HG03439 (cell line): Measurements from ENCODE around the gene RHOF.
"Not testable (repeated sequence)": the region's sequence is repeated elsewhere in the genome, so short reads cannot be mapped to it uniquely, and the experiment has no call there.

ENCODE experiments used
- ATAC-seq: cut with Tn5 transposase; IDR thresholded peaks from one replicate; pipeline ENCODE4 v1.9.1; 2021; ENCODE audit warnings: mild to moderate bottlenecking, moderate library complexity; ENCODE audit not compliant: unreplicated experiment

The RHOF gene

DNA sequence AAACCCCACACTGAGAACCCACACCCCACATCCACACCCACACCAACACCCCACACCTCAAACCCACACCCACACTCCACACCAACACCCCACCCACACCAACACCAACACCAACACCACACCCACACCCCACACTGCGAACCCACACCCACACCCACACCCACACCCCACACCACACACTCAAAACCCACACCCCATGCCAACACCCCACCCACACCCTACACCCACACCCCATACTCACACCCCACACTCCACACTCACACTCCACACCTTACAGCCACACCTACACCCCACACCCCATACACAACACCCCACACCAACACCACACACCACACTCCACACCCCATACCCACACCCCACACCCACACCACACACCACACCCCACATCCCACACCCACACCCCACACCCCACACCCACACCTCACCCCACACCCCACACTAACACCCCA is 43.0 kb downstream of the RHOF start:
- no peak for ATAC-seq

DNA sequence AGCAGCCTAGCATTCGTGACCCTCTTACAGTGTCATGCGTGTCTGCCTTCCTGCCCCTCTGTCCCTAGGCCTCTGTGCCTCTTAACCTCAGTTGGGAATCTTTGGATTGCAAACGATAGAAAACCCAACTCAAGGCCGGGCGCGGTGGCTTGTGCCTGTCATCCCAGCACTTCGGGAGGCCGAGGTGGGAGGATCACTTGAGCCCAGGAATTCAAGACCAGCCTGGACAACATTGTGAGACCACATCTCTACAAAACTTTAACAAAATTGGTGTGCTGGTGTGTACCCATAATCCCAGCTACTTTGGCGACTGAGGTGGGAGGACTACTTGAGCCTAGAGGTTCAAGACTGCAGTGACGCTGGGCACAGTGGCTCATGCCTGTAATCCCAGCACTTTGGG is 44.2 kb downstream of the RHOF start:
- ATAC-seq = no peak

DNA sequence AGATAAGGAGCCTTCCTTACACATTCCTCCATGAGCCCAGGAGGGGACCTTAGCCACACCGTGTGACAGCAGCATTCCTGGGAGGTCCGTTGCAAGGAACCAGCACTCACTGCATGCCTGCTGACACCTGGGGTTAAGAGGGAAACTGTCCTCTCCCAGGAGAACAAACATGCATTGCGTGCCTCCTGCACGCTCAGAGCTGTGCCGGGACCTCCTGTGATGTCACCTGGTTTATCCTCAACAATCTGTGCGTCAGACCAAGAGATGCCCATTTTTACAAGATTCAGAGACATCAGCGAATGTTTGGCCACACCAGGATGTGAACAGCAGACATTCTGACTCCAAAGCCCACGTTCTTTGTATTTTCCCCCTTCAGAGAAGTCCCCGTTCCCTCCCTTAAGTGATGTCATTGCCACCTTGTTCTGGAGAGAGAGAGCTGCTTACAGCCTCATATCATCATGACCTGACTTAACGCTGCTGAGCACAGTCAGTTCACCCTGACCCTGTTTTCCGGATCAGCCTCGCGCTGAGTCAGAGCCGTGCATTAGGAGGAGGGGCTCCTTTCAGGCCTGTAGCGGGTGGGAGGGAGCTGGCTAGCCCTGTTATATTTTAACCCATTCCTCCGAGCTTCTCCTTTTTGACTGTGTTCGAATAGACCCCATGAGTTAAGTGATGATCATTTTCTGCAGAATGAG is 44.8 kb downstream of the RHOF start:
- ATAC-seq = peak; percentile 73

- ATAC-seq = peak; percentile 5
Observed at GRCh38 chr12:121748218-121748570, 45.3 kb downstream of the RHOF start.

DNA sequence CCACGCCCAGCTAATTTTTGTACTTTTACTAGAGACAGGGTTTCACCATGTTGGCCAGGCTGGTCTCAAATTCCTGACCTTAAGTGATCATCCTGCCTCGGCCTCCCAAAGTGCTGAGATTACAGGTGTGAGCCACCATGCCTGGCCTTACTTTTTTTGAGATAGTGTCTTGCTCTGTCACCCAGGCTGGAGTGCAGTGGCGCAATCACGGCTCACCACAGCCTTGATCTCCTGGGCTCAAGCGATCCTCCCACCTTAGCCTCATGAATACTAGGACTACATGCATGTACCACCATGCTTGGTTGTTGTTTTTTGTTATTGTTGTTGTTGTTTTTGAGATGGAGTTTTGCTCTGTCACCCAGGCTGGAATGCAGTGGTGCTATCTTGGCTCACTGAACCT is 47.9 kb downstream of the RHOF start:
- ATAC-seq = not testable (repeated sequence)

DNA sequence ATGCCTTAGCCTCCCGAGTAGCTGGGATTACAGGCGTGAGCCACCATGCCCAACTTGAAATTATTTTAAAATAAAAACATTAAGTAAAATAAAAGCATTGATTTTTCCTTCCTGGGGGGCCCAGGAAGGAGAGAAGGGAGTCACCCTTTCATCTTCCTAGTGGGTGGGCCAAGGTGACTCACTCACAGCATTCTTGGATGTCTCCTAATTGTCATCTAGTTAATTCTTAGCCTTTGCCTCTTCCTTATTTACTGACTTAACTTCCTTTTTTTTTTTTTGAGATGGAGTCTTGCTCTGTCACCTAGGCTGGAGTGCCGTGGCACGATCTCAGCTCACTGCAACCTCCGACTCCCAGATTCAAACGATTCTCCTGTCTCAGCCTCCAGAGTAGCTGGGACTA is 51.7 kb downstream of the RHOF start:
- ATAC-seq = no peak

DNA sequence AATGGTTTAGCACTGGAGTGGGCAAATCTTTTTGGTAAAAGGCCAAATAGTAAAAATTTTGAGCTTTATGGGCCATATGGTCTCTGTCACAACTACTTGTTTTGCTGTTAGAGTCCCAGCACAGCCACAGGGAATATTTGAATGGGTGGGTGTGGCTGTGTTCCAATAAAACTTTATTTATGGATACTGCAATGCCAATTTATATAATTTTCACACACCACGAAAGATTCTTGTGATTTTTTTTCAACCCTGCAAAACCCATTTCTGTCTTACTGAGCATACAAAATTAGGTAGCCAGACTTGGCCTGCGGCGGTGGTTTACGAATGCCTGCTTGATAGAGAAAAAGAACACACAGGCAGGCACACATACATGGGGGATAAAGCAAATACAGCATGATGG is 52.6 kb downstream of the RHOF start:
- no peak for ATAC-seq

- ATAC-seq = no peak
Observed at GRCh38 chr12:121738340-121738858, 55.1 kb downstream of the RHOF start.

GRCh38 chr12:121733849-121734248 is 59.6 kb downstream of the RHOF start:
- no peak for ATAC-seq

GRCh38 chr12:121731473-121731872 is 62.0 kb downstream of the RHOF start:
- ATAC-seq = no peak

- ATAC-seq = no peak
Observed at GRCh38 chr12:121729021-121729420, 64.5 kb downstream of the RHOF start.
